Stimulated activated CD8-positive, alpha-beta memory T cell treated with anti-CD3 and anti-CD28 coated beads, Interleukin-15, amount 100 ng/mL, for 4 hours (primary cell): Measurements from ENCODE around the gene TMEM185B.
"Not testable (repeated sequence)": the region's sequence is repeated elsewhere in the genome, so short reads cannot be mapped to it uniquely, and the experiment has no call there.

Experiments used
- DNase-seq, 2 donors: peaks; one replicate each; pipeline ENCODE4 v3.0.0-alpha.2; 2020; ENCODE audit warnings: low read depth in 2 of 2

The TMEM185B gene

GRCh38 chr2:120223034-120223912 is at the start of gene TMEM185B:
TMEM185B (minus strand) TSS chr2:120223400; CDS start chr2:120222976, 424 bp downstream.
- DNase-seq, result peak; percentile 80 to 82

- no peak for DNase-seq
Measured at GRCh38 chr2:120271711-120272379, 48.6 kb upstream of the TMEM185B start.

- no peak for DNase-seq
Measured at GRCh38 chr2:120269816-120270215, 46.6 kb upstream of the TMEM185B start.

GRCh38 chr2:120269076-120269744 is 46.0 kb upstream of the TMEM185B start:
- no peak for DNase-seq

- DNase-seq, result no peak
Measured at GRCh38 chr2:120267348-120267747, 44.1 kb upstream of the TMEM185B start.

- no peak for DNase-seq
Measured at GRCh38 chr2:120265006-120265405, 41.8 kb upstream of the TMEM185B start.

GRCh38 chr2:120262761-120263428 is 39.7 kb upstream of the TMEM185B start:
- no peak for DNase-seq

- DNase-seq, result no peak
Measured at GRCh38 chr2:120262150-120262549, 39.0 kb upstream of the TMEM185B start.

- no peak for DNase-seq
Measured at GRCh38 chr2:120261387-120262006, 38.3 kb upstream of the TMEM185B start.

GRCh38 chr2:120260736-120261135 is 37.5 kb upstream of the TMEM185B start:
- no peak for DNase-seq

- DNase-seq, result not testable (repeated sequence)
Measured at GRCh38 chr2:120259939-120260338, 36.7 kb upstream of the TMEM185B start.

- no peak for DNase-seq
Measured at GRCh38 chr2:120258196-120258595, 35.0 kb upstream of the TMEM185B start.

GRCh38 chr2:120257522-120257921 is 34.3 kb upstream of the TMEM185B start:
- DNase-seq, result no peak

- no peak for DNase-seq
Measured at GRCh38 chr2:120256651-120257000, 33.4 kb upstream of the TMEM185B start.

GRCh38 chr2:120255986-120256650 is 32.9 kb upstream of the TMEM185B start:
- no peak for DNase-seq

- no peak for DNase-seq
Measured at GRCh38 chr2:120255071-120255470, 31.9 kb upstream of the TMEM185B start.

- no peak for DNase-seq
Measured at GRCh38 chr2:120254178-120254577, 31.0 kb upstream of the TMEM185B start.

- DNase-seq, result peak in 1 of 2 donors; percentile 17
Measured at GRCh38 chr2:120253021-120253882, 30.1 kb upstream of the TMEM185B start.

- peak; percentile 95 to 97 for DNase-seq
Measured at GRCh38 chr2:120252225-120253020, 29.2 kb upstream of the TMEM185B start, which contains the start of gene RALB. RALB (plus strand) TSS chr2:120252852; CDS start chr2:120278665, 25,813 bp downstream.
